HepG2 (cell line): ENCODE measurements around the gene RNASE12. TPM values are rescaled to one million over a fixed set of nuclear protein-coding genes. Genes with fewer than 3 reads are reported as not detected.

ENCODE experiments used
- HHEX ChIP-seq: IDR thresholded peaks from 2 replicates; pipeline ENCODE4 v1.6.1; 2016; ENCODE audit warnings: control low read depth
- ISX ChIP-seq: sonication (generic); formaldehyde crosslinking; conservative IDR thresholded peaks from 2 replicates; pipeline ENCODE4 v1.5.0; 2020; ENCODE audit warnings: missing genetic modification reagents
- MTF2 ChIP-seq: sonication (generic); formaldehyde crosslinking; IDR thresholded peaks from 2 replicates; pipeline ENCODE4 v1.5.0; 2020; ENCODE audit warnings: missing genetic modification reagents, borderline replicate concordance
- NR1H2 ChIP-seq: sonication (generic); formaldehyde crosslinking; IDR thresholded peaks from 2 replicates; pipeline ENCODE4 v1.8.1; 2022; ENCODE audit warnings: low read depth, missing genetic modification reagents, borderline replicate concordance
- PHF20 ChIP-seq: sonication (generic); formaldehyde crosslinking; IDR thresholded peaks from 2 replicates; pipeline ENCODE4 v1.5.0; 2020; ENCODE audit warnings: mild to moderate bottlenecking, missing genetic modification reagents
- SKI ChIP-seq: fragments of 450-650 bp; IDR thresholded peaks from one replicate; pipeline ENCODE4 v1.6.1; 2018; ENCODE audit warnings: mild to moderate bottlenecking; ENCODE audit not compliant: partially characterized antibody
- TEAD2 ChIP-seq: sonication (generic); formaldehyde crosslinking; IDR thresholded peaks from 2 replicates; pipeline ENCODE4 v1.9.0; 2021; ENCODE audit warnings: missing genetic modification reagents
- XBP1 ChIP-seq: sonication (generic); formaldehyde crosslinking; IDR thresholded peaks from 2 replicates; pipeline ENCODE4 v1.5.0; 2020; ENCODE audit warnings: missing genetic modification reagents
- ZMYM3 ChIP-seq: sonication (generic); formaldehyde crosslinking; IDR thresholded peaks from 2 replicates; pipeline ENCODE4 v1.5.1; 2020; ENCODE audit warnings: mild to moderate bottlenecking, missing genetic modification reagents
- ZNF230 ChIP-seq: sonication (generic); formaldehyde crosslinking; IDR thresholded peaks from 2 replicates; pipeline ENCODE4 v1.4.0; 2020; ENCODE audit warnings: mild to moderate bottlenecking, missing genetic modification reagents
- ZNF382 ChIP-seq: sonication (generic); formaldehyde crosslinking; IDR thresholded peaks from 2 replicates; pipeline ENCODE4 v1.5.0; 2020; ENCODE audit warnings: missing genetic modification reagents, mild to moderate bottlenecking, borderline replicate concordance
- ZNF564 ChIP-seq: sonication (generic); formaldehyde crosslinking; IDR thresholded peaks from 2 replicates; pipeline ENCODE4 v1.8.1; 2023; ENCODE audit warnings: mild to moderate bottlenecking, missing genetic modification reagents
- polyA plus RNA-seq, 8 experiments: library from polyadenylated mRNA; depleted of rRNA in 3 of 8; stranded (reverse) in 7 of 8; unstranded in 1 of 8; fragments of >200 nt; fragmentation: Illumina TruSeq in 4 of 8; extraction: Trizol in 4 of 8; gene quantifications; 2 replicates each; pipeline versions ENCODE4 v1.2.1 to v1.2.3, GENCODE V29; 2011 to 2016; ENCODE audit warnings: low read depth in 4 of 8, missing spikeins in 1 of 8, mixed read lengths in 1 of 8; ENCODE audit not compliant: insufficient read depth in 1 of 8
- total RNA-seq, 5 experiments: library from RNA; depleted of rRNA; stranded (reverse); fragments of >200 nt; fragmentation: Illumina TruSeq; extraction: Trizol; gene quantifications; 2 replicates each; pipeline ENCODE4 v1.2.3, GENCODE V29; 2016; ENCODE audit warnings: low read depth in 1 of 5
- TF ChIP-seq, protein P1 (sequence below): sonication (generic); formaldehyde crosslinking; IDR thresholded peaks from 2 replicates; pipeline ENCODE4 v1.4.0; 2020; ENCODE audit warnings: missing genetic modification reagents
- TF ChIP-seq, protein P2 (sequence below): sonication (generic); formaldehyde crosslinking; IDR thresholded peaks from 2 replicates; pipeline ENCODE4 v1.5.0; 2020; ENCODE audit warnings: mild to moderate bottlenecking, missing genetic modification reagents, borderline replicate concordance
- TF ChIP-seq, protein P3 (sequence below): sonication (generic); formaldehyde crosslinking; IDR thresholded peaks from 2 replicates; pipeline ENCODE4 v1.4.0; 2020; ENCODE audit warnings: missing genetic modification reagents; ENCODE audit errors: not compliant biosample characterization
- TF ChIP-seq, protein P4 (sequence below): sonication (generic); formaldehyde crosslinking; IDR thresholded peaks from 2 replicates; pipeline ENCODE4 v1.5.1; 2020; ENCODE audit warnings: missing genetic modification reagents, mild to moderate bottlenecking, borderline replicate concordance

RNASE12 gene
- total and polyA plus RNA-seq, 2 of the 13 experiments (the other 11 are each of a cell fraction or from before 2014, with no cell fraction given) = not detected

DNA sequence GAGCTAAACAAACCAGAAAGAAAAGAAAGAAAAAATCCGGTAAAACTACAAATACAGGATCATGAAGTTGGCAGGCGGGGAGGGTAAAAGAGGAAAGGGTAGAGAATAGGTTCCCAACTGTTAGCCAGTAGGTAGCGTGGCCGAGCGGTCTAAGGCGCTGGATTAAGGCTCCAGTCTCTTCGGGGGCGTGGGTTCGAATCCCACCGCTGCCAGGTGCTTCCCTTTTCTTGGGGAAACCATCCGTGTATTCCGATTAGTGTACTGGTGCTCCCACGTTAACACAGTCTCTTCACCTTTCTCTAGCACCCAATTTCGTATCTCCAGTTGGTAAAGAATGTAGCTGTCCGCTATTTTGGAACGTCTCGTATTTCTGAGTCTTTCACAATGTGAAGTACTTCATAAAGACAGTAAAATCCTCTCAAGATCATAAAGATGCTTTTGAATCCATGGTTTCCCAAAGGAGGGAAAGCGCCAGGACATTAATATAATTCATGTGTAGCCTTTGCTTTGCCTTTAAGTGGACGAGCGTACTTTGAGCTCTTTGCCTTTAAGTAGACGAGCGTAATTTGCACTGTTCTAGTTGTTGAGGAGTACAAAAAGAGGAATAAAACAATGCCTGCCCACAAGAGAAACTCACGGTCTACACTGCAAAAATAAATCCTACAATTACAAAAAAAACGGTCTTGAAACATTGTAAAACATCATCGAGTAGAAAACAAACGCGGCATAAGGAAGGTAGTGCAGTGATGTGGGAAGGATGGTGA, 19.0 kb upstream of the RNASE12 start (continued):
- no peak for TF ChIP-seq TEAD2 (CRISPR knock-in tag)
- peak; percentile 35; the same call in 1 of the 2 replicates for TF ChIP-seq ZMYM3 (CRISPR knock-in tag)
- TF ChIP-seq, protein P1, sequence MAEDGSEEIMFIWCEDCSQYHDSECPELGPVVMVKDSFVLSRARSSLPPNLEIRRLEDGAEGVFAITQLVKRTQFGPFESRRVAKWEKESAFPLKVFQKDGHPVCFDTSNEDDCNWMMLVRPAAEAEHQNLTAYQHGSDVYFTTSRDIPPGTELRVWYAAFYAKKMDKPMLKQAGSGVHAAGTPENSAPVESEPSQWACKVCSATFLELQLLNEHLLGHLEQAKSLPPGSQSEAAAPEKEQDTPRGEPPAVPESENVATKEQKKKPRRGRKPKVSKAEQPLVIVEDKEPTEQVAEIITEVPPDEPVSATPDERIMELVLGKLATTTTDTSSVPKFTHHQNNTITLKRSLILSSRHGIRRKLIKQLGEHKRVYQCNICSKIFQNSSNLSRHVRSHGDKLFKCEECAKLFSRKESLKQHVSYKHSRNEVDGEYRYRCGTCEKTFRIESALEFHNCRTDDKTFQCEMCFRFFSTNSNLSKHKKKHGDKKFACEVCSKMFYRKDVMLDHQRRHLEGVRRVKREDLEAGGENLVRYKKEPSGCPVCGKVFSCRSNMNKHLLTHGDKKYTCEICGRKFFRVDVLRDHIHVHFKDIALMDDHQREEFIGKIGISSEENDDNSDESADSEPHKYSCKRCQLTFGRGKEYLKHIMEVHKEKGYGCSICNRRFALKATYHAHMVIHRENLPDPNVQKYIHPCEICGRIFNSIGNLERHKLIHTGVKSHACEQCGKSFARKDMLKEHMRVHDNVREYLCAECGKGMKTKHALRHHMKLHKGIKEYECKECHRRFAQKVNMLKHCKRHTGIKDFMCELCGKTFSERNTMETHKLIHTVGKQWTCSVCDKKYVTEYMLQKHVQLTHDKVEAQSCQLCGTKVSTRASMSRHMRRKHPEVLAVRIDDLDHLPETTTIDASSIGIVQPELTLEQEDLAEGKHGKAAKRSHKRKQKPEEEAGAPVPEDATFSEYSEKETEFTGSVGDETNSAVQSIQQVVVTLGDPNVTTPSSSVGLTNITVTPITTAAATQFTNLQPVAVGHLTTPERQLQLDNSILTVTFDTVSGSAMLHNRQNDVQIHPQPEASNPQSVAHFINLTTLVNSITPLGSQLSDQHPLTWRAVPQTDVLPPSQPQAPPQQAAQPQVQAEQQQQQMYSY (CRISPR knock-in tag) = no peak
- peak; percentile 69 for TF ChIP-seq ZNF564
- TF ChIP-seq ZNF382 = no peak
- peak; percentile 38 for TF ChIP-seq SKI
- TF ChIP-seq ISX (CRISPR knock-in tag) = no peak
- TF ChIP-seq, protein P2, sequence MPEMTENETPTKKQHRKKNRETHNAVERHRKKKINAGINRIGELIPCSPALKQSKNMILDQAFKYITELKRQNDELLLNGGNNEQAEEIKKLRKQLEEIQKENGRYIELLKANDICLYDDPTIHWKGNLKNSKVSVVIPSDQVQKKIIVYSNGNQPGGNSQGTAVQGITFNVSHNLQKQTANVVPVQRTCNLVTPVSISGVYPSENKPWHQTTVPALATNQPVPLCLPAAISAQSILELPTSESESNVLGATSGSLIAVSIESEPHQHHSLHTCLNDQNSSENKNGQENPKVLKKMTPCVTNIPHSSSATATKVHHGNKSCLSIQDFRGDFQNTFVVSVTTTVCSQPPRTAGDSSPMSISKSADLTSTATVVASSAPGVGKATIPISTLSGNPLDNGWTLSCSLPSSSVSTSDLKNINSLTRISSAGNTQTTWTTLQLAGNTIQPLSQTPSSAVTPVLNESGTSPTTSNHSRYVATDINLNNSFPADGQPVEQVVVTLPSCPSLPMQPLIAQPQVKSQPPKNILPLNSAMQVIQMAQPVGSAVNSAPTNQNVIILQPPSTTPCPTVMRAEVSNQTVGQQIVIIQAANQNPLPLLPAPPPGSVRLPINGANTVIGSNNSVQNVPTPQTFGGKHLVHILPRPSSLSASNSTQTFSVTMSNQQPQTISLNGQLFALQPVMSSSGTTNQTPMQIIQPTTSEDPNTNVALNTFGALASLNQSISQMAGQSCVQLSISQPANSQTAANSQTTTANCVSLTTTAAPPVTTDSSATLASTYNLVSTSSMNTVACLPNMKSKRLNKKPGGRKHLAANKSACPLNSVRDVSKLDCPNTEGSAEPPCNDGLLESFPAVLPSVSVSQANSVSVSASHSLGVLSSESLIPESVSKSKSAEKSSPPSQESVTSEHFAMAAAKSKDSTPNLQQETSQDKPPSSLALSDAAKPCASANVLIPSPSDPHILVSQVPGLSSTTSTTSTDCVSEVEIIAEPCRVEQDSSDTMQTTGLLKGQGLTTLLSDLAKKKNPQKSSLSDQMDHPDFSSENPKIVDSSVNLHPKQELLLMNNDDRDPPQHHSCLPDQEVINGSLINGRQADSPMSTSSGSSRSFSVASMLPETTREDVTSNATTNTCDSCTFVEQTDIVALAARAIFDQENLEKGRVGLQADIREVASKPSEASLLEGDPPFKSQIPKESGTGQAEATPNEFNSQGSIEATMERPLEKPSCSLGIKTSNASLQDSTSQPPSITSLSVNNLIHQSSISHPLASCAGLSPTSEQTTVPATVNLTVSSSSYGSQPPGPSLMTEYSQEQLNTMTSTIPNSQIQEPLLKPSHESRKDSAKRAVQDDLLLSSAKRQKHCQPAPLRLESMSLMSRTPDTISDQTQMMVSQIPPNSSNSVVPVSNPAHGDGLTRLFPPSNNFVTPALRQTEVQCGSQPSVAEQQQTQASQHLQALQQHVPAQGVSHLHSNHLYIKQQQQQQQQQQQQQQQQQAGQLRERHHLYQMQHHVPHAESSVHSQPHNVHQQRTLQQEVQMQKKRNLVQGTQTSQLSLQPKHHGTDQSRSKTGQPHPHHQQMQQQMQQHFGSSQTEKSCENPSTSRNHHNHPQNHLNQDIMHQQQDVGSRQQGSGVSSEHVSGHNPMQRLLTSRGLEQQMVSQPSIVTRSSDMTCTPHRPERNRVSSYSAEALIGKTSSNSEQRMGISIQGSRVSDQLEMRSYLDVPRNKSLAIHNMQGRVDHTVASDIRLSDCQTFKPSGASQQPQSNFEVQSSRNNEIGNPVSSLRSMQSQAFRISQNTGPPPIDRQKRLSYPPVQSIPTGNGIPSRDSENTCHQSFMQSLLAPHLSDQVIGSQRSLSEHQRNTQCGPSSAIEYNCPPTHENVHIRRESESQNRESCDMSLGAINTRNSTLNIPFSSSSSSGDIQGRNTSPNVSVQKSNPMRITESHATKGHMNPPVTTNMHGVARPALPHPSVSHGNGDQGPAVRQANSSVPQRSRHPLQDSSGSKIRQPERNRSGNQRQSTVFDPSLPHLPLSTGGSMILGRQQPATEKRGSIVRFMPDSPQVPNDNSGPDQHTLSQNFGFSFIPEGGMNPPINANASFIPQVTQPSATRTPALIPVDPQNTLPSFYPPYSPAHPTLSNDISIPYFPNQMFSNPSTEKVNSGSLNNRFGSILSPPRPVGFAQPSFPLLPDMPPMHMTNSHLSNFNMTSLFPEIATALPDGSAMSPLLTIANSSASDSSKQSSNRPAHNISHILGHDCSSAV = no peak
- TF ChIP-seq PHF20 (CRISPR knock-in tag) = no peak
- TF ChIP-seq HHEX (CRISPR knock-in tag) = no peak
- TF ChIP-seq, protein P3, sequence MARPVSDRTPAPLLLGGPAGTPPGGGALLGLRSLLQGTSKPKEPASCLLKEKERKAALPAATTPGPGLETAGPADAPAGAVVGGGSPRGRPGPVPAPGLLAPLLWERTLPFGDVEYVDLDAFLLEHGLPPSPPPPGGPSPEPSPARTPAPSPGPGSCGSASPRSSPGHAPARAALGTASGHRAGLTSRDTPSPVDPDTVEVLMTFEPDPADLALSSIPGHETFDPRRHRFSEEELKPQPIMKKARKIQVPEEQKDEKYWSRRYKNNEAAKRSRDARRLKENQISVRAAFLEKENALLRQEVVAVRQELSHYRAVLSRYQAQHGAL (CRISPR knock-in tag) = no peak
- TF ChIP-seq MTF2 (CRISPR knock-in tag) = peak; percentile 73; the same call in 1 of the 2 replicates
- no peak for TF ChIP-seq NR1H2 (CRISPR knock-in tag)
- TF ChIP-seq XBP1 = no peak
- TF ChIP-seq, protein P4, sequence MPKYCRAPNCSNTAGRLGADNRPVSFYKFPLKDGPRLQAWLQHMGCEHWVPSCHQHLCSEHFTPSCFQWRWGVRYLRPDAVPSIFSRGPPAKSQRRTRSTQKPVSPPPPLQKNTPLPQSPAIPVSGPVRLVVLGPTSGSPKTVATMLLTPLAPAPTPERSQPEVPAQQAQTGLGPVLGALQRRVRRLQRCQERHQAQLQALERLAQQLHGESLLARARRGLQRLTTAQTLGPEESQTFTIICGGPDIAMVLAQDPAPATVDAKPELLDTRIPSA (CRISPR knock-in tag) = no peak
- no peak for TF ChIP-seq ZNF230 (CRISPR knock-in tag)
